ENCODE data around the gene ERN2. TPM values are rescaled to one million over a fixed set of nuclear protein-coding genes. Genes with fewer than 3 reads are reported as not detected.

The ERN2 gene
- total RNA-seq, 6 experiments from 2014 or later, result not detected

DNA sequence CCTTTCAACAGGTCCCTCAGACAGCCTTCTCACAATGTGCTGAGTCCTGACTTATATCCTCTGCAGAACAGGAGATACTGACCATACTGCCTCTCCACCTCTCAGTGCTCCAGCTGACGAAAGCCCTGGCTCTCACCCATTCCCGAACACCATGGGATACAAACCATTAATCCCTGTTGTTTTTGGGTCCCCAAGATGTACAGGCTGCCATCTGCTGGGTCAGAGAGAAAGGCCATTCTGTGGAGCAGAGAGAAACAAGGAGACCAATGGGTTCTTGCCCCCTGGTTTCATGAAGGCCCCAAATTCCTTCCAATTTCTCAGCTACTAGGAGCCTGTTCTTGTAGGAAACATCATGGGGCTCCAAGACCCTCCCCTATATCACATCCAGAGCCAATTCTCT, 3.0 kb downstream of the ERN2 start:
- Histone ChIP-seq H3K27me3 (no peaks in the 10 kb centered on the region), H3K4me1 (no peaks in the 10 kb centered on the region), H3K27ac (no peak overlapping the region), H3K4me3 (no peak overlapping the region), H3K36me3 (no peaks in the 10 kb centered on the region), H3K9me3 (no peaks in the 10 kb centered on the region)
- ATAC-seq (no peak), DNase-seq (no peak)
- WGBS (ENCODE audit: insufficient coverage, low coverage, low lambda C conversion rate, missing lambda C conversion rate), result no CpG with 5 or more reads among the region's 2 CpGs
- TF ChIP-seq, protein P1, sequence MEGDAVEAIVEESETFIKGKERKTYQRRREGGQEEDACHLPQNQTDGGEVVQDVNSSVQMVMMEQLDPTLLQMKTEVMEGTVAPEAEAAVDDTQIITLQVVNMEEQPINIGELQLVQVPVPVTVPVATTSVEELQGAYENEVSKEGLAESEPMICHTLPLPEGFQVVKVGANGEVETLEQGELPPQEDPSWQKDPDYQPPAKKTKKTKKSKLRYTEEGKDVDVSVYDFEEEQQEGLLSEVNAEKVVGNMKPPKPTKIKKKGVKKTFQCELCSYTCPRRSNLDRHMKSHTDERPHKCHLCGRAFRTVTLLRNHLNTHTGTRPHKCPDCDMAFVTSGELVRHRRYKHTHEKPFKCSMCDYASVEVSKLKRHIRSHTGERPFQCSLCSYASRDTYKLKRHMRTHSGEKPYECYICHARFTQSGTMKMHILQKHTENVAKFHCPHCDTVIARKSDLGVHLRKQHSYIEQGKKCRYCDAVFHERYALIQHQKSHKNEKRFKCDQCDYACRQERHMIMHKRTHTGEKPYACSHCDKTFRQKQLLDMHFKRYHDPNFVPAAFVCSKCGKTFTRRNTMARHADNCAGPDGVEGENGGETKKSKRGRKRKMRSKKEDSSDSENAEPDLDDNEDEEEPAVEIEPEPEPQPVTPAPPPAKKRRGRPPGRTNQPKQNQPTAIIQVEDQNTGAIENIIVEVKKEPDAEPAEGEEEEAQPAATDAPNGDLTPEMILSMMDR (IDR thresholded peaks at IDR 0.05), result no peak
- no peak for TF ChIP-seq POLR2A (IDR thresholded peaks at IDR 0.05)
- intact Hi-C loops (cut with DNase I), result no loop called here

GRCh38 chr16:23709536-23709935, 3.5 kb downstream of the ERN2 start:
- Histone ChIP-seq H3K4me3 (no peak overlapping the region), H3K36me3 (no peaks in the 10 kb centered on the region), H3K9me3 (no peaks in the 10 kb centered on the region), H3K27me3 (no peaks in the 10 kb centered on the region), H3K4me1 (no peaks in the 10 kb centered on the region), H3K27ac (no peak overlapping the region)
- TF ChIP-seq POLR2A (IDR thresholded peaks at IDR 0.05), result no peak
- TF ChIP-seq, protein P1 (IDR thresholded peaks at IDR 0.05), result no peak
- no peak for DNase-seq
- intact Hi-C loops (cut with DNase I), result no loop called here
- ATAC-seq, result no peak

GRCh38 chr16:23706439-23706838, 6.6 kb downstream of the ERN2 start:
- TF ChIP-seq, protein P1 (IDR thresholded peaks at IDR 0.05), result no peak
- no peak for TF ChIP-seq POLR2A (IDR thresholded peaks at IDR 0.05)
- Histone ChIP-seq H3K4me1 (no peaks in the 10 kb centered on the region), H3K36me3 (no peaks in the 10 kb centered on the region), H3K27me3 (no peaks in the 10 kb centered on the region), H3K4me3 (no peak overlapping the region), H3K27ac (no peak overlapping the region), H3K9me3 (no peaks in the 10 kb centered on the region)
- DNase-seq, result no peak
- no peak for ATAC-seq
- intact Hi-C loops (cut with DNase I), result no loop called here
- no CpG with 5 or more reads among the region's 4 CpGs for WGBS (ENCODE audit: insufficient coverage, low coverage, low lambda C conversion rate, missing lambda C conversion rate)

- Histone ChIP-seq H3K27ac (no peak overlapping the region), H3K27me3 (no peaks in the 10 kb centered on the region), H3K4me3 (no peak overlapping the region), H3K36me3 (no peaks in the 10 kb centered on the region), H3K9me3 (no peaks in the 10 kb centered on the region), H3K4me1 (no peaks in the 10 kb centered on the region)
- TF ChIP-seq, protein P1 (IDR thresholded peaks at IDR 0.05), result no peak
- TF ChIP-seq POLR2A (IDR thresholded peaks at IDR 0.05), result no peak
- WGBS (ENCODE audit: insufficient coverage, low coverage, low lambda C conversion rate, missing lambda C conversion rate), result 80% methylated on average over 2 of the region's 2 CpGs
- no peak for DNase-seq
- no peak for ATAC-seq
- intact Hi-C loops (cut with DNase I), result no loop called here
These were observed 7.5 kb downstream of the ERN2 start for GRCh38 chr16:23705517-23705902.

Data from right lobe of liver (tissue), 6 donors.